Measurements from ENCODE around the gene CABLES1. TPM values are rescaled to one million over a fixed set of nuclear protein-coding genes. Genes with fewer than 3 reads are reported as not detected.
"Not testable (repeated sequence)": the region's sequence is repeated elsewhere in the genome, so short reads cannot be mapped to it uniquely, and the experiment has no call there.

The CABLES1 gene
- total RNA-seq, 2 experiments from 2014 or later = not detected

- ChIA-PET CTCF (no interaction called here), POLR2A (no interaction called here)
- no peak overlapping the region for H3K27ac ChIP-seq (ENCODE audit: low read depth in 1 of 2, low read length in 2 of 2)
- TF ChIP-seq CTCF (IDR thresholded peaks at IDR 0.05) = no peak
- intact Hi-C loops (cut with DNase I, micrococcal nuclease) = loop anchor here in 1 of 2 experiments (10.0 kb wide), 1 partner anchor 57 kb away; no protein-coding TSS in a partner anchor
- no peak overlapping the region for H3K4me3 Mint-ChIP-seq
- H3K9me3 Mint-ChIP-seq = no peaks in the 10 kb centered on the region
- DNase-seq (no peak), ATAC-seq (ENCODE audit: poor library complexity) (no peak)
- H3K27me3 Mint-ChIP-seq = no peaks in the 10 kb centered on the region
- H3K36me3 Mint-ChIP-seq (ENCODE audit: low read depth) = no peaks in the 10 kb centered on the region
- H3K27me3 ChIP-seq (ENCODE audit: control insufficient read depth in 1 of 2, insufficient read depth in 2 of 2, low read length in 2 of 2) = no peaks in the 10 kb centered on the region
- H3K4me1 Mint-ChIP-seq (ENCODE audit: low read depth) = peaks cover 11% of the 10 kb centered on the region
- no peak overlapping the region for H3K4me3 ChIP-seq (ENCODE audit: low read length)
- no peaks in the 10 kb centered on the region for H3K9me3 ChIP-seq (ENCODE audit: control insufficient read depth in 1 of 2, insufficient read depth in 1 of 2, low read length in 2 of 2)
- no peaks in the 10 kb centered on the region for H3K36me3 ChIP-seq (ENCODE audit: insufficient read depth, low read length)
- no peak overlapping the region for H3K27ac Mint-ChIP-seq
- no peaks in the 10 kb centered on the region for H3K4me1 ChIP-seq (ENCODE audit: insufficient read depth, low read length)
Measured at GRCh38 chr18:23092121-23092520, 43.2 kb upstream of the CABLES1 start.

- H3K9me3 ChIP-seq (ENCODE audit: control insufficient read depth in 1 of 2, insufficient read depth in 1 of 2, low read length in 2 of 2); H3K27ac ChIP-seq (ENCODE audit: low read depth in 1 of 2, low read length in 2 of 2); CTCF ChIA-PET; H3K4me3 Mint-ChIP-seq; H3K27me3 Mint-ChIP-seq; H3K9me3 Mint-ChIP-seq; H3K36me3 Mint-ChIP-seq (ENCODE audit: low read depth); H3K27ac Mint-ChIP-seq; H3K27me3 ChIP-seq (ENCODE audit: control insufficient read depth in 1 of 2, insufficient read depth in 2 of 2, low read length in 2 of 2); H3K36me3 ChIP-seq (ENCODE audit: insufficient read depth, low read length); POLR2A ChIA-PET; H3K4me3 ChIP-seq (ENCODE audit: low read length); DNase-seq; ATAC-seq (ENCODE audit: poor library complexity); H3K4me1 ChIP-seq (ENCODE audit: insufficient read depth, low read length): not testable (repeated sequence)
- H3K4me1 Mint-ChIP-seq (ENCODE audit: low read depth) = peaks cover 11% of the 10 kb centered on the region
- intact Hi-C loops (cut with DNase I, micrococcal nuclease) = loop anchor here in 1 of 2 experiments (10.0 kb wide), 1 partner anchor 58 kb away; no protein-coding TSS in a partner anchor
Measured at GRCh38 chr18:23093130-23093529, 42.2 kb upstream of the CABLES1 start.

GRCh38 chr18:23093772-23094171 is 41.5 kb upstream of the CABLES1 start:
- intact Hi-C loops (cut with DNase I, micrococcal nuclease) = loop anchor here in 1 of 2 experiments (10.0 kb wide), 1 partner anchor 59 kb away; no protein-coding TSS in a partner anchor
- Histone ChIP-seq H3K27ac (ENCODE audit: low read depth in 1 of 2, low read length in 2 of 2) (no peak overlapping the region), H3K36me3 (ENCODE audit: insufficient read depth, low read length) (no peaks in the 10 kb centered on the region), H3K4me3 (ENCODE audit: low read length) (no peak overlapping the region), H3K9me3 (ENCODE audit: control insufficient read depth in 1 of 2, insufficient read depth in 1 of 2, low read length in 2 of 2) (no peaks in the 10 kb centered on the region), H3K27me3 (ENCODE audit: control insufficient read depth in 1 of 2, insufficient read depth in 2 of 2, low read length in 2 of 2) (no peaks in the 10 kb centered on the region), H3K4me1 (ENCODE audit: insufficient read depth, low read length) (no peaks in the 10 kb centered on the region)
- H3K27ac Mint-ChIP-seq = no peak overlapping the region
- H3K27me3 Mint-ChIP-seq = no peaks in the 10 kb centered on the region
- H3K9me3 Mint-ChIP-seq = no peaks in the 10 kb centered on the region
- no peak for TF ChIP-seq CTCF (IDR thresholded peaks at IDR 0.05)
- ATAC-seq (ENCODE audit: poor library complexity) (no peak), DNase-seq (no peak)
- POLR2A ChIA-PET = no interaction called here
- CTCF ChIA-PET = no interaction called here
- no peak overlapping the region for H3K4me3 Mint-ChIP-seq
- H3K36me3 Mint-ChIP-seq (ENCODE audit: low read depth) = no peaks in the 10 kb centered on the region
- H3K4me1 Mint-ChIP-seq (ENCODE audit: low read depth) = peaks cover 11% of the 10 kb centered on the region
